Right lobe of liver (tissue), 4 donors: ENCODE data around the gene KMT5B.

Experiments
- CTCF ChIP-seq, 4 donors: fragments of 200-600 bp in 3 of 4; fragments of 450-650 bp in 1 of 4; IDR thresholded peaks; one replicate each; pipeline versions ENCODE4 v1.5.1 to v1.8.0; 2016 to 2022; ENCODE audit warnings: antibody characterized with exemption in 4 of 4, mild to moderate bottlenecking in 2 of 4
- POLR2A ChIP-seq: fragments of 450-650 bp; IDR thresholded peaks from one replicate; pipeline ENCODE4 v1.6.1; 2017; ENCODE audit warnings: antibody characterized with exemption, mild to moderate bottlenecking
- donor health status: DM: no; HTN: no; CAD: no.
- donor health status: DM: no; HTN: no; CAD: no.
- donor health status: DM: no; HTN: yes; CAD: no.

- TF ChIP-seq CTCF (IDR thresholded peaks at IDR 0.05) = peak in 3 of 4 donors; percentile 31 to 52 (median 37)
- no peak for TF ChIP-seq POLR2A
These were observed 518 bp downstream of the KMT5B start for GRCh38 chr11:68212421-68213134.
